HepG2 (cell line): ENCODE results near the gene DAO. TPM values are rescaled to one million over a fixed set of nuclear protein-coding genes. Genes with fewer than 3 reads are reported as not detected.

ENCODE experiments used
- ATAC-seq: fragments of 200-7000 bp; cut with Tn5 transposase; 3 replicates; pipeline ENCODE4 v1.9.1; 2020; ENCODE audit warnings: mild to moderate bottlenecking, moderate library complexity
- BruUV-seq: library from RNA; stranded (reverse); fragments of 400-500 nt; replicated peaks from 2 replicates; lab custom pipeline; 2021; lab: Mats Ljungman, UMichigan
- CTCF ChIA-PET: fragments of 300-600 bp; formaldehyde crosslinking; extraction: SDS; loops from one replicate; lab custom pipeline; 2021; ENCODE audit warnings: low total read pairs, inconsistent platforms, low intra/inter-chr PET ratio; lab: Yijun Ruan, JAX
- POLR2A ChIA-PET: fragments of 350-600 bp; sonication (Branson Sonifier 250); formaldehyde crosslinking; loops from one replicate; lab custom pipeline; 2020; ENCODE audit warnings: antibody characterized with exemption, inconsistent platforms; lab: Yijun Ruan, JAX
- DNase-seq: peaks from one replicate; pipeline ENCODE4 v3.0.0-alpha.2; 2015; ENCODE audit warnings: low spot score
- FAIRE-seq: peaks from 3 replicates; lab custom pipeline; 2011; peaks lifted over from hg19 to GRCh38; lab: Jason Lieb, UNC
- H2AFZ ChIP-seq: one replicate; pipeline ENCODE4 v1.6.1; 2011; ENCODE audit warnings: low read length, inconsistent platforms
- H3K27ac ChIP-seq: fragments of 300-600 bp; 3 replicates; pipeline ENCODE4 v1.8.0; 2011; ENCODE audit warnings: mixed run types, mild to moderate bottlenecking, mixed read lengths, low read length, inconsistent platforms; ENCODE audit not compliant: insufficient read depth; ENCODE audit errors: extremely low read length
- H3K27me3 ChIP-seq, 2 experiments: fragments of 200-600 bp in 1 of 2; 2 replicates in 1 of 2; 3 replicates in 1 of 2; pipeline versions ENCODE4 v1.6.0 to v1.8.0; 2011; ENCODE audit warnings: low read length in 2 of 2, mild to moderate bottlenecking in 2 of 2, moderate library complexity in 2 of 2, inconsistent platforms in 1 of 2; ENCODE audit not compliant: insufficient read depth in 2 of 2, control insufficient read depth in 1 of 2
- H3K36me3 ChIP-seq, 2 experiments: fragments of 200-600 bp in 1 of 2; replicated peaks in 1 of 2; 2 replicates in 1 of 2; 3 replicates in 1 of 2; pipeline versions ENCODE4 v1.5.1 to v1.8.0; 2011; ENCODE audit warnings: low read length in 2 of 2, inconsistent platforms in 1 of 2; ENCODE audit not compliant: insufficient read depth in 2 of 2, control insufficient read depth in 1 of 2
- H3K4me1 ChIP-seq: 2 replicates; pipeline ENCODE4 v1.5.1; 2012; ENCODE audit warnings: low read length, inconsistent platforms; ENCODE audit not compliant: insufficient read depth
- H3K4me2 ChIP-seq: 2 replicates; pipeline ENCODE4 v1.6.0; 2011; ENCODE audit warnings: low read depth, low read length, inconsistent platforms
- H3K4me3 ChIP-seq, 3 experiments: fragments of 200-600 bp in 1 of 3; sonication (generic), shearing (Covaris generic) in 1 of 3; replicated peaks in 1 of 3; 2 replicates each; pipeline ENCODE4 v1.5.1; 2011 to 2016; ENCODE audit warnings: low read length in 3 of 3, inconsistent platforms in 2 of 3, low read depth in 2 of 3, mild to moderate bottlenecking in 2 of 3, control low read depth in 1 of 3, mixed read lengths in 1 of 3; ENCODE audit not compliant: insufficient read depth in 1 of 3
- H3K79me2 ChIP-seq: one replicate; pipeline ENCODE4 v1.6.1; 2011; ENCODE audit warnings: low read length, inconsistent platforms; ENCODE audit not compliant: insufficient read depth
- H3K9ac ChIP-seq: 2 replicates; pipeline ENCODE4 v1.6.0; 2011; ENCODE audit warnings: mild to moderate bottlenecking, low read depth, low read length, inconsistent platforms; ENCODE audit not compliant: insufficient read depth
- H3K9me3 ChIP-seq: 2 replicates; pipeline ENCODE4 v1.5.1; 2012; ENCODE audit warnings: mild to moderate bottlenecking, low read length
- H4K20me1 ChIP-seq: 2 replicates; pipeline ENCODE4 v1.6.0; 2011; ENCODE audit warnings: inconsistent platforms, mild to moderate bottlenecking, low read length, moderate library complexity; ENCODE audit not compliant: insufficient read depth
- CBX2 ChIP-seq, 2 experiments: fragments of 200-600 bp in 1 of 2; sonication (generic); formaldehyde crosslinking in 1 of 2; IDR thresholded peaks; 2 replicates each; pipeline versions ENCODE4 v1.7.0 to v1.8.1; 2018 to 2022; ENCODE audit warnings: low read depth in 2 of 2, low read length in 1 of 2, mild to moderate bottlenecking in 1 of 2, missing genetic modification reagents in 1 of 2
- HCFC1 ChIP-seq: fragments of 150-350 bp; IDR thresholded peaks from 2 replicates; pipeline ENCODE4 v1.6.1; 2014; ENCODE audit warnings: low read depth, low read length
- MAFF ChIP-seq: IDR thresholded peaks from 2 replicates; pipeline ENCODE4 v1.6.1; 2011; ENCODE audit warnings: low read depth, low read length, improper control_type of control experiment
- MYNN ChIP-seq: sonication (generic); formaldehyde crosslinking; IDR thresholded peaks from 2 replicates; pipeline ENCODE4 v1.4.0; 2020; ENCODE audit warnings: mild to moderate bottlenecking, low read depth, missing genetic modification reagents
- NFRKB ChIP-seq: fragments of 450-650 bp; IDR thresholded peaks from 2 replicates; pipeline ENCODE4 v1.6.1; 2017
- NFYB ChIP-seq: sonication (generic); formaldehyde crosslinking; IDR thresholded peaks from 2 replicates; pipeline ENCODE4 v1.4.0; 2020; ENCODE audit warnings: missing genetic modification reagents
- NFYC ChIP-seq: IDR thresholded peaks from 2 replicates; pipeline ENCODE4 v1.6.1; 2016; ENCODE audit warnings: missing genetic modification reagents, missing compliant biosample characterization
- RFXANK ChIP-seq: IDR thresholded peaks from 2 replicates; pipeline ENCODE4 v1.6.1; 2016
- SIN3B ChIP-seq: fragments of 150-350 bp; IDR thresholded peaks from 2 replicates; pipeline ENCODE4 v1.6.1; 2014; ENCODE audit warnings: low read length
- SUZ12 ChIP-seq: fragments of 150-350 bp; IDR thresholded peaks from 2 replicates; pipeline ENCODE4 v1.6.1; 2014; ENCODE audit warnings: low read depth, low read length
- SYNCRIP ChIP-seq: fragments of 200-400 bp; formaldehyde crosslinking; IDR thresholded peaks from 2 replicates; pipeline ENCODE4 v1.6.1; 2018; ENCODE audit warnings: mild to moderate bottlenecking, low read depth, low read length; ENCODE audit not compliant: insufficient read depth
- THAP11 ChIP-seq: IDR thresholded peaks from 2 replicates; pipeline ENCODE4 v1.6.1; 2016; ENCODE audit warnings: missing biosample characterization, missing genetic modification reagents
- ZNF143 ChIP-seq: sonication (generic); formaldehyde crosslinking; IDR thresholded peaks from 2 replicates; pipeline ENCODE4 v1.4.0; 2020; ENCODE audit warnings: missing genetic modification reagents
- WGBS: methylation state at CpG from one replicate; pipeline ENCODE4 v1.1.6; 2017; ENCODE audit warnings: low lambda C conversion rate; 5-methylcytosine and 5-hydroxymethylcytosine counted together
- in situ Hi-C: cut with HindIII; loops from 2 replicates; pipeline ENCODE4 v1.10.0; 2017; ENCODE audit warnings: low pct_unique_long_range_greater_than_20kb; ENCODE audit not compliant: extremely low pct_ligation_motif_present
- intact Hi-C: fragments of 100-400 bp; cut with micrococcal nuclease; formaldehyde crosslinking; loops from one replicate; pipeline ENCODE4 v1.10.0; 2022; ENCODE audit not compliant: unreplicated experiment
- polyA plus RNA-seq, 8 experiments: library from polyadenylated mRNA; depleted of rRNA in 3 of 8; stranded (reverse) in 7 of 8; unstranded in 1 of 8; fragments of >200 nt; fragmentation: Illumina TruSeq in 4 of 8; extraction: Trizol in 4 of 8; gene quantifications; 2 replicates each; pipeline versions ENCODE4 v1.2.1 to v1.2.3, GENCODE V29; 2011 to 2016; ENCODE audit warnings: low read depth in 4 of 8, missing spikeins in 1 of 8, mixed read lengths in 1 of 8; ENCODE audit not compliant: insufficient read depth in 1 of 8
- total RNA-seq, 5 experiments: library from RNA; depleted of rRNA; stranded (reverse); fragments of >200 nt; fragmentation: Illumina TruSeq; extraction: Trizol; gene quantifications; 2 replicates each; pipeline ENCODE4 v1.2.3, GENCODE V29; 2016; ENCODE audit warnings: low read depth in 1 of 5

The DAO gene
- total and polyA plus RNA-seq, 2 of the 13 experiments (the other 11 are each of a cell fraction or from before 2014, with no cell fraction given), result 0.34 to 0.82 TPM

- WGBS, result 45% methylated on average over 1 of the region's 1 CpG
- no peak for TF ChIP-seq SIN3B
- no peak for TF ChIP-seq MYNN (CRISPR knock-in tag)
- TF ChIP-seq ZNF143 (CRISPR knock-in tag), result peak; percentile 86
- peak; percentile 61; the same call in 1 of the 2 replicates for TF ChIP-seq HCFC1
- peak; percentile 40; the same call in 1 of the 2 replicates for TF ChIP-seq NFYB (CRISPR knock-in tag)
- TF ChIP-seq RFXANK (CRISPR knock-in tag), result no peak
- no peak for TF ChIP-seq SYNCRIP
- TF ChIP-seq THAP11 (CRISPR knock-in tag), result peak; percentile 96
- TF ChIP-seq MAFF, result no peak
- peak; percentile 22; the same call in 1 of the 2 replicates for TF ChIP-seq SUZ12
- peak; percentile 65 for TF ChIP-seq NFYC (CRISPR knock-in tag)
- no peak for TF ChIP-seq CBX2 (IDR thresholded peaks at IDR 0.05; ENCODE audit: low read depth, low read length)
- no peak for TF ChIP-seq CBX2 (CRISPR knock-in tag; IDR thresholded peaks at IDR 0.05; ENCODE audit: low read depth)
- TF ChIP-seq NFRKB, result no peak
- Histone ChIP-seq H3K27me3 (peaks cover 0 to 13% of the 10 kb centered on the region in 2 experiments; a peak in 1 of 5 replicates), H3K4me1 (no peaks in the 10 kb centered on the region), H3K9ac (no peak overlapping the region), H2AFZ (no peak overlapping the region), H3K79me2 (no peaks in the 10 kb centered on the region), H3K27ac (no peak overlapping the region), H3K9me3 (no peaks in the 10 kb centered on the region), H3K4me3 (no peak overlapping the region), H3K36me3 (no peaks in the 10 kb centered on the region), H4K20me1 (no peaks in the 10 kb centered on the region), H3K4me2 (peak overlapping the region; percentile 14; the same call in 1 of the 2 replicates)
- intact Hi-C loops, result no loop called here
- peak; percentile 79 for ATAC-seq
- no TSS peak for BruUV-seq
- CTCF ChIA-PET, result no interaction called here
- in situ Hi-C loops, result no loop called here
- FAIRE-seq, result peak; percentile 44
- POLR2A ChIA-PET, result no interaction called here
- DNase-seq, result peak; percentile 12
Observed at GRCh38 chr12:108939594-108939993, 59.7 kb downstream of the DAO start.
